ENCODE results near the gene ZNF275. TPM values are rescaled to one million over a fixed set of nuclear protein-coding genes. Genes with fewer than 3 reads are reported as not detected.

ZNF275 gene
- total and polyA plus RNA-seq, 2 of the 8 experiments (the other 6 are each of a cell fraction or from before 2014, with no cell fraction given): 8.2 to 9.1 TPM

DNA sequence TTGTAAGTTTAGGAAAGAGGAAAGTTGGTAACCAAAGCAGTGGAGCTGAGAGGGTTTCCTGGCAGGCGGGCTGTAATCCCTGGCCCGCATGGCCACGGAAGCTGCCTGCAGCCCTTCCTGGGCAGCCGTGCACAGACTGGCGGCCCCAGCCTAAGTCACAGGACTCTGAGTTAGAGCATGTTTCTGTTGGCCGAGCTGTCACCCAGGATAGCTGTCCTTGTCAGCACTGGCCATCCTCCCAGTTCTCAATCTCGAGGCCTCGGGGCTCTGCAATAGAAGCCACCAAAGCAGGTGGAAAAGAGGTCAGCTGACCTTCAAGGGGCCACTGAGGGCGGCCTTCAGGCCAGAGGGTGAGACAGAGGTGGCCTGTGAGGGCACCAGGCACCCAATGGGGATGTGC lies 46.7 kb downstream of the ZNF275 start:
- Histone ChIP-seq H3K9me3 (ENCODE audit: insufficient read depth in 2 of 2, low read depth in 1 of 2, low read length in 1 of 2) (peaks cover 0 to 5% of the 10 kb centered on the region in 2 experiments; a peak in 1 of 4 replicates), H3K27me3 (replicated peaks in 1 of 4; ENCODE audit: control insufficient read depth in 3 of 4, extremely low read depth in 1 of 4, insufficient read depth in 3 of 4, low read length in 3 of 4) (no peaks in the 10 kb centered on the region), H2BK15ac (ENCODE audit: low read length) (no peak overlapping the region), H3K79me1 (ENCODE audit: low read depth, low read length) (no peaks in the 10 kb centered on the region), H3K14ac (ENCODE audit: insufficient read length) (no peak overlapping the region), H2AK5ac (ENCODE audit: low read depth, low read length) (no peak overlapping the region), H3K56ac (replicated peaks; ENCODE audit: insufficient read length, low read depth, low read length) (no peak overlapping the region), H4K91ac (replicated peaks; ENCODE audit: insufficient read length, low read length) (no peak overlapping the region), H4K5ac (ENCODE audit: insufficient read length, low read depth, low read length) (no peak overlapping the region), H3K18ac (ENCODE audit: extremely low read depth, low read length) (no peak overlapping the region), H4K20me1 (replicated peaks in 1 of 2; ENCODE audit: control insufficient read depth in 1 of 2, insufficient read depth in 2 of 2, low read length in 2 of 2) (peaks cover 0 to 2% of the 10 kb centered on the region in 2 experiments), H3K4me2 (ENCODE audit: insufficient read depth in 1 of 2, low read depth in 2 of 2, low read length in 2 of 2) (no peak overlapping the region), H3K27ac (ENCODE audit: low read depth, low read length) (no peak overlapping the region), H3K4me1 (replicated peaks in 1 of 4; ENCODE audit: control insufficient read depth in 3 of 4, insufficient read depth in 4 of 4, low read length in 3 of 4) (peaks cover 0 to 4% (median 1%) of the 10 kb centered on the region in 4 experiments; a peak in 1 of 7 replicates), H3K23me2 (ENCODE audit: low read depth, low read length) (peaks cover 15% of the 10 kb centered on the region; the same call in 1 of the 2 replicates), H3K36me3 (ENCODE audit: control insufficient read depth in 2 of 4, insufficient read depth in 4 of 4, low read length in 3 of 4) (no peaks in the 10 kb centered on the region), H2BK5ac (ENCODE audit: low read depth, low read length) (no peak overlapping the region), H3K79me2 (ENCODE audit: control insufficient read depth in 1 of 2, insufficient read depth in 2 of 2, low read length in 2 of 2) (no peaks in the 10 kb centered on the region), H2BK12ac (ENCODE audit: low read depth, low read length) (no peak overlapping the region), H3K4ac (replicated peaks; ENCODE audit: insufficient read length, low read depth, low read length) (no peak overlapping the region), H2BK120ac (replicated peaks; ENCODE audit: low read depth, low read length) (no peak overlapping the region), H3K4me3 (ENCODE audit: extremely low read depth in 1 of 4, insufficient read depth in 2 of 4, low read depth in 3 of 4, low read length in 4 of 4) (no peak overlapping the region), H3K23ac (ENCODE audit: insufficient read length) (no peak overlapping the region), H4K8ac (ENCODE audit: extremely low read depth, insufficient read depth, low read length) (no peak overlapping the region), H3K9ac (replicated peaks in 1 of 4; ENCODE audit: extremely low read depth in 1 of 4, low read depth in 3 of 4, low read length in 3 of 4) (no peak overlapping the region), H2AFZ (ENCODE audit: low read length) (no peak overlapping the region), H2BK20ac (ENCODE audit: low read length) (no peak overlapping the region)
- FAIRE-seq (no peak), DNase-seq (ENCODE audit: low read depth in 1 of 2, low spot score in 2 of 2) (no peak)
- WGBS, 2 experiments (ENCODE audit: extremely low coverage in 1 of 2, insufficient coverage in 1 of 2, insufficient read length in 1 of 2, insufficient replicate concordance in 2 of 2, low coverage in 1 of 2, low lambda C conversion rate in 2 of 2, missing lambda C conversion rate in 1 of 2): 94% methylated on average over 7 of the region's 9 CpGs; no CpG with 5 or more reads in 1 of the 2 experiments
- CTCF ChIA-PET (ENCODE audit: partially characterized antibody): interaction anchor here (1.1 to 1.7 kb wide), 2 partner anchors 12 to 27 kb away, joined by 3 to 7 read pairs; no protein-coding TSS in a partner anchor
- POLR2A ChIA-PET (ENCODE audit: partially characterized antibody): no interaction called here
- TF ChIP-seq, protein P1, sequence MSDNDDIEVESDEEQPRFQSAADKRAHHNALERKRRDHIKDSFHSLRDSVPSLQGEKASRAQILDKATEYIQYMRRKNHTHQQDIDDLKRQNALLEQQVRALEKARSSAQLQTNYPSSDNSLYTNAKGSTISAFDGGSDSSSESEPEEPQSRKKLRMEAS (IDR thresholded peaks at IDR 0.05): no peak
- TF ChIP-seq MAFK (IDR thresholded peaks at IDR 0.05; ENCODE audit: low read depth, low read length) (no peak), GABPA (IDR thresholded peaks at IDR 0.05; ENCODE audit: borderline replicate concordance, insufficient read depth, low read length) (no peak), RFX5 (IDR thresholded peaks at IDR 0.05; ENCODE audit: borderline replicate concordance, low read depth, low read length) (no peak), KDM5A (IDR thresholded peaks at IDR 0.05; ENCODE audit: low read length) (no peak), CTBP2 (IDR thresholded peaks at IDR 0.05; ENCODE audit: borderline replicate concordance, insufficient read depth, insufficient read length, low read length) (no peak), CEBPB (IDR thresholded peaks at IDR 0.05; ENCODE audit: low read depth, low read length) (no peak)
- TF ChIP-seq, protein P2, sequence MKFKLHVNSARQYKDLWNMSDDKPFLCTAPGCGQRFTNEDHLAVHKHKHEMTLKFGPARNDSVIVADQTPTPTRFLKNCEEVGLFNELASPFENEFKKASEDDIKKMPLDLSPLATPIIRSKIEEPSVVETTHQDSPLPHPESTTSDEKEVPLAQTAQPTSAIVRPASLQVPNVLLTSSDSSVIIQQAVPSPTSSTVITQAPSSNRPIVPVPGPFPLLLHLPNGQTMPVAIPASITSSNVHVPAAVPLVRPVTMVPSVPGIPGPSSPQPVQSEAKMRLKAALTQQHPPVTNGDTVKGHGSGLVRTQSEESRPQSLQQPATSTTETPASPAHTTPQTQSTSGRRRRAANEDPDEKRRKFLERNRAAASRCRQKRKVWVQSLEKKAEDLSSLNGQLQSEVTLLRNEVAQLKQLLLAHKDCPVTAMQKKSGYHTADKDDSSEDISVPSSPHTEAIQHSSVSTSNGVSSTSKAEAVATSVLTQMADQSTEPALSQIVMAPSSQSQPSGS (IDR thresholded peaks at IDR 0.05; ENCODE audit: low read length): no peak
- TF ChIP-seq, protein P3, sequence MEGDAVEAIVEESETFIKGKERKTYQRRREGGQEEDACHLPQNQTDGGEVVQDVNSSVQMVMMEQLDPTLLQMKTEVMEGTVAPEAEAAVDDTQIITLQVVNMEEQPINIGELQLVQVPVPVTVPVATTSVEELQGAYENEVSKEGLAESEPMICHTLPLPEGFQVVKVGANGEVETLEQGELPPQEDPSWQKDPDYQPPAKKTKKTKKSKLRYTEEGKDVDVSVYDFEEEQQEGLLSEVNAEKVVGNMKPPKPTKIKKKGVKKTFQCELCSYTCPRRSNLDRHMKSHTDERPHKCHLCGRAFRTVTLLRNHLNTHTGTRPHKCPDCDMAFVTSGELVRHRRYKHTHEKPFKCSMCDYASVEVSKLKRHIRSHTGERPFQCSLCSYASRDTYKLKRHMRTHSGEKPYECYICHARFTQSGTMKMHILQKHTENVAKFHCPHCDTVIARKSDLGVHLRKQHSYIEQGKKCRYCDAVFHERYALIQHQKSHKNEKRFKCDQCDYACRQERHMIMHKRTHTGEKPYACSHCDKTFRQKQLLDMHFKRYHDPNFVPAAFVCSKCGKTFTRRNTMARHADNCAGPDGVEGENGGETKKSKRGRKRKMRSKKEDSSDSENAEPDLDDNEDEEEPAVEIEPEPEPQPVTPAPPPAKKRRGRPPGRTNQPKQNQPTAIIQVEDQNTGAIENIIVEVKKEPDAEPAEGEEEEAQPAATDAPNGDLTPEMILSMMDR (IDR thresholded peaks at IDR 0.05; ENCODE audit: control extremely low read depth in 1 of 3, insufficient read depth in 1 of 3, low read depth in 1 of 3, low read length in 3 of 3): no peak

Data from H1 (cell line).